ENCODE measurements around the gene PDE11A.

- no peak for TF ChIP-seq CHD2 (IDR thresholded peaks at IDR 0.05; ENCODE audit: low read length)
- no peak for TF ChIP-seq EP300 (IDR thresholded peaks at IDR 0.05; ENCODE audit: borderline replicate concordance in 1 of 2, low read depth in 2 of 2, low read length in 2 of 2)
- peak in 2 of 3 experiments; percentile 69 to 76; a peak in 3 of 4 replicates for TF ChIP-seq CTCF (IDR thresholded peaks at IDR 0.05; ENCODE audit: control extremely low read depth in 1 of 3, insufficient read depth in 1 of 3, low read depth in 1 of 3, low read length in 3 of 3)
- TF ChIP-seq JUN (IDR thresholded peaks at IDR 0.05; ENCODE audit: low read depth, low read length): no peak
- no peak for TF ChIP-seq JUND (IDR thresholded peaks at IDR 0.05; ENCODE audit: low read length)
- peak; percentile 71 to 78 for TF ChIP-seq RAD21 (IDR thresholded peaks at IDR 0.05 in 1 of 2, conservative IDR thresholded peaks at IDR 0.05 in 1 of 2; ENCODE audit: low read depth in 2 of 2, low read length in 2 of 2)
- no peak for TF ChIP-seq POLR2AphosphoS5 (IDR thresholded peaks at IDR 0.05; ENCODE audit: low read depth, low read length)
- no peak for TF ChIP-seq CREB1 (IDR thresholded peaks at IDR 0.05)
- no peak for TF ChIP-seq SIN3A (conservative IDR thresholded peaks at IDR 0.05 in 1 of 2, IDR thresholded peaks at IDR 0.05 in 1 of 2; ENCODE audit: low read depth in 1 of 2, low read length in 2 of 2)
Measured at GRCh38 chr2:177604271-177605065, 468.1 kb downstream of the PDE11A start.

Measured in H1 (cell line).